Inflammatory macrophage treated with lipopolysaccharide for 4 hours (primary cell): ENCODE data around the gene ZBTB38.

ENCODE experiments used
- DNase-seq: peaks from one replicate; pipeline ENCODE4 v3.0.0-alpha.2; 2020

Gene ZBTB38

DNA sequence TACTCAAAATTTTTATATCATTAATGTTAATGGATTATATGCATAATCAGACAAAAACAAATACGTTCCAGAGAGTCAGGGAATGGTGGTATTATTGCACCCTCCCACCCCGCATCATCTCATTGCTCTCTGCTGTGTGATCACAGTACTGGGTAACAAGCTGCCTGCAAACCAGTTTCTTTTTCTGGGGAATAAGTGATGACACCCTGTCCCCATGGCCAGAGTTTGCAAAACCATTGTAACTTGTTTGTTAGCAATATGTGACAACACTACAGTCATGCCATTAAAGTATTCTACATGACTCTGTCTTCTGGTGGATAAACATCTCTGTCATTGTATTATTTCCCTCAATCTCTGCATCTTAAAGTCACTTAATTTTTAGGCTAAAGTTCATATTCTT, 39.5 kb downstream of the ZBTB38 start:
- DNase-seq: peak; percentile 64

DNA sequence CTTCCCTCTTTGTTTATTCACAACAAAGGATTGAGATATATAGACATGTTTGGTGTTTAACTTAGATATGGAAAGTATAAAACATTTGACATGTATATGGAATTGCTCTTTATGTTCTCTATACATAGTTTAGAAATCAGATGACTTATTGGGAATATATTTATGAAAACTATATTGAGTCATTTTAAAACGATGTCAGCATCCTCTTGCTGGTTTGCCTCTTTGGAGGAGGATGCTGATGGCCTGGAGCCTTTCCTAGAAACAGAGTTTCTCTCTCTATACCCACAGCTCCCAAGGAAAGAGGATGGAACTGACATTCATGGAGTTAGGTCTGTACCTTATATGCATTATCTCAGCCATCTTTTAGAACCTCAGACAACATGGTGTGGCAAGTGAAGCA, 40.3 kb downstream of the ZBTB38 start:
- DNase-seq: no peak

DNA sequence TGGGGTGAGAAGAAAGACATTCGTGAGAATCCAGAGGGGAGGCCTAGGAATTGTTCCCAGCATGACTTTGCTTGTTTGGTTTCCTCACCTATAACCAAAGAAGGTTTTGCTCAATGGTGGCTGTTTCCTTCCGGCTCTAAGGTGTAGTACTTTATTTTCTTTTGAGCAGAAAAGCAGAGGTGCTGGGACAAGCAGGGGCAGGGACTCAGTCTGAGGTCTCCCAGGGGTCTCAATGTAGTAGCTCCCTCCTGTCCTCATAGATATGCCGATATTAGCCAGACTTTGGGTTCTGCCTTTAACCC, 41.6 kb downstream of the ZBTB38 start:
- no peak for DNase-seq

DNA sequence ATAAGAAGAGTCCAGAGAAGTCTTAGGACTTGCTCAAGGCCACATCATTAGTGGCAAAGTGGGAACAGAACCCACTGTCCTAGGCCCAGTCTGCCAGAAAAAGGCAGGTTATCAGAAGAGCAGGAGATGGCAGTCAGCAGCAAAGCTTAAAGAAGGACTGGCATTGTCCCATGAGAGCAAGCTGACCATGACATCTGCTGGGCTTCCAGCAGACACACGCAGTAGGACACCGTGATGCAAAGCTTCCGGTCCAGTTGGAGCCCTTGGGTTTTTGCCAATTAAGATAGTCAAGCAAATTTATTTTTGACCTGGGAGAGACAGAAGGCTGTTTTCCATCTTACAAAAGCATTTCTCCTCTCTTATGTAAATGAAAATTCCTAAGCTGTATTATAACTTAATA, 42.1 kb downstream of the ZBTB38 start:
- DNase-seq: no peak

DNA sequence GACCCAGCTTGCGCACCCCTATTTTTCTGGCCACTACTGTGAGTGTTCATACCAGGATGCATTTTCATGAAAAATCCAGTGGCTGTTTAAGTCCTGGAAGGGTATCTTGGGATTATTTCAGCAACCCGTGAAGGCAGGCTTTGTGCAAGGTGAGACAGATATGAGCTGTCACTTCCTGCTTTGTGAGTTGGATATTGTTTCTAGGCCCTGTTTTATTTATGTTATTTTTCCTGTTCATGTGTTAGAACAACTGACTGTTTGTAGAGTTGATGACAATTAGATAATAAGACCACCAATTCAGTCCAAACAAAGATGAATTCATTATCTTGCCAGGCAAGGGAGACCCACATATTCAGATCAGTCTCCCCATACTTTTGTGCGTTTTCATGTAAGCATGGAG, 42.5 kb downstream of the ZBTB38 start:
- no peak for DNase-seq

DNA sequence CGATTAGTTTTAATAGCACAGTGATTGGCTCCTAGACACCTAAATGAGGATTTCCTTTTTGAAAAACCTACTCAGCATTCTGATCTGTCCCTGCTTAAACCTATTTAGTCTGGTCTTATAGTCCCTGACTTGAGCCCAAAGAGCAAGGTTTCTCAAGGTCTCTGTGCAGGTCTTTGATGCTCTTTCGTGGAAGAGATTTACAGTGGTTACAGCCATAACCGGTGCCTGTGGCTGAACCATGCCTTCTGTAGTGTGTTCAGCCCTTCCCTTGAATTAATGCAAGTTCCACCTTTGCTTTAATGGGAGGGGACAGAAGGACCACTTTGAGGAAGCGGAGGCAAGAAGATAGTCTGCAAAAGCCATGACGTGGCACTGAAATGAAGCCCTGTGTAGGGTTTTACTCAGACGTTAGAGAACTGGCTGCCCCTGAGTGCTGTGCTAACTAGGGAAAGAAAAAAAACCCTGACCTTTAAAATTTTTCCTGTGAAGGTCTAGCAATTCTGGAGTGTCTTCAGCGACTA, 43.0 kb downstream of the ZBTB38 start:
- DNase-seq: peak; percentile 76

DNA sequence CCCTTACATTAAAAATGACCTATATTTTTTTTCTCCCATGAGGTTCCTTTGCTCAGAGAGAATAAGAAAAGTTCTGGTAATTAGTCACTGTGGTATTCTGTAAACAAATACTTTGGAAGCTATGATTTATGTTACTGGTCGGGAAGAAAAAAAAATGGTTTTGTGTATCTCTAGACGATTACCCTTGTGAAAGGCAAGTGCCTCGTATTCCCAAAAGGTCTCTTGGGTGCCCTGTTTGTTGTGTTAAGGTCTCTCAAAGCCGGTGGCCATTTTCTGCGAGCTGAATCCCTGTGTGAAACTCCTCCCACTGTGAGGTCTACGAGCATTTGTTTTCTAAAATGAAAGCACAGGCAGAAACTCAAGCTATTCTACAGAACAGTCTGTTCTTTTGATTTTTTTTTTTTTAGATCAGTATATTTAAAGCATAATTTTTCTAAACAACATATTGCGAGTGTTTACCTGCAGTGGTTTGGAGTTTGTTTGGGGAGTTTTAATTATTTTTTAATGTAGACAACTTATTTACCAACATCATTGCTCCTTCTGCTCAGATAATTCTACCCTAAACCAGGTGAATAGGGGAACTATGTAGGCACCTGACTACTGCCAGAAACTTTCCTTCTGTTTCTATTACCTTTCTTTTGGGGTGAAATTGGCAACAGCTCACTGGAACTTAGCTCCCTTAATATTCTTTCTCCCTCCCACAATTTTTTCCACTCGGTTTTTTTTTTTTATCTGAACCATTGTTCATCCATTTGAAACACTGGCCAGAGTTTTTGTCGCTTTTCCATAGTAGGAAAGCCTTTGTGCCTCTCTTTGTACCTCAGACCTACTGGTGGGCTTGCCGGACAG, 44.0 kb downstream of the ZBTB38 start:
- peak; percentile 75 for DNase-seq

DNA sequence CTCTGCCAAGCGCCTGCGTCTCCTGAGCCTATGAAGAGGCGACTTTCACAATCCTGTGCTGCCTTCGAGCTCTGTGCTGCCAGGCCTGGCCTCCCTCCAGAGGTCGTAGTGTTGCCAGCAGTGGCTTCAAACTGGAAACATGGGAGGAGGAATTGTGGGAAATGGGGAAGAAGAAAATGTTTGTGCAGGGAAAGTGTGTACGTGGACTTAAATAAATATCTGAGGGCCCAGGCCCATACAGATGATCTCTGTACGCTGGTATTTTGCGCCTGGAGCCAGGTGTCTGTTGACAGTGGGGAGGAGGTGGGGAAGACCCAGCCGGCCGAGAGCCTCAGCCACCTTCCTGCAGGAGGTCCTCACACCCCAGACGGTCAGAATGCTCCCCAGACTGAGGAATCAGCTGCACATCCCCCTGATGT, 44.6 kb downstream of the ZBTB38 start:
- no peak for DNase-seq

DNA sequence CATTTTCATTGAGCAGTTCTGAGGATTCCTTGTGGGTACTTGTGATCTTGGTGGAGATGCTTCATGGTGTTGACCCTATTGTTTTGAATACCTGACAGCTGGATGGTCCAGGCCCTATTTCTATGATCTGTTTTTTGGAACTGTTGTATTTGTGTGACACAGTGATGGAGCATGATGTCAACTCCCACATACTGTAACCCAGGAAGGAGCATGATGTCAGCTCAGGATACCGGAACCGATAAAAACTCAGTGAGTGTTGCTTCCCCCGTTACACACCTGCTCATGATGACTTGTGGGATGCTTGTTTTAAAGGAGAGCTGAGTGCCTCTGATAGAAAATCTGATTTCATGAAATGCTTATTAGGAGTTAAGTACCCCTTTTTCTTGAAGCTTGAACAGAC, 45.1 kb downstream of the ZBTB38 start:
- DNase-seq: no peak

DNA sequence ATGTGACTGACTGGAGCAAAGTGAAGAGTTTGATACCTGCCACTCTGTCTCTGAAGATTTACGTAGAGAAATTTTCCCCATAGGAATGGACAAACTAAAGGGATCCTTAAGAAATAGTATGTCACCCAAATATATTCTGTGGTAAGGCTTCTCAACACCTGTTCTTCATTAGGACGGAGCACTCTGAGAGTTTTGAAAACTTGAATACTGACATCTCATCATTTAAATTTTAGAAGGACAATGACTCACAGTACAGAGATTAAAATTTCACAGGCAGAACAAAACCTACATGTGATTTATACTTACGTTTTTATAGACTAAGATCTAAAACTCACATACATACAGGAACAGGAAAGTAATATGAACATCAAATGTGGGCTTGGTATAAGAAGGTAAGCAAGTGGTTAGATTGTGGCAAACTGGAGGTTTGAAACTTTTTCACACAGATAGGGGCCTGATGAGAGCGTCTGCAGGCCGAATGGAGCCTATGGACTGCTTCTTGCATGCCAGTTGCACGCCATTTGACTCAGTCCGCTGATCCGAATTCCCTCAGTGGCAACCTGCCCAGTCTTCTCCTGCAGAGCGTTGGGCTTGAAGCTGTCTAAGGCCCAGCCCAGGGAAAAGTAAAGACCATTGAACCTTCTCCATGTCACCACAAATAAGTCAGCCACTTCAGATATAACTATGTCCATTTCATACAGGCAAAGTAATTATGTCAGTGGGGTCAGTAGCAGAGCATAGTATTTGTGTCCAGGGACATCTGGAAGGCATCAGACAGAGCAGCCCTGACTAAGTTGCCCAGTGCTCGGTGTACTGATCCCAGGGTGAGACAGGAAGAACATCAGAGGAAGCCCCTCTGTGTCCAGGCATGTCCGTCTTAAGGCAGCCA, 45.7 kb downstream of the ZBTB38 start:
- DNase-seq: no peak

DNA sequence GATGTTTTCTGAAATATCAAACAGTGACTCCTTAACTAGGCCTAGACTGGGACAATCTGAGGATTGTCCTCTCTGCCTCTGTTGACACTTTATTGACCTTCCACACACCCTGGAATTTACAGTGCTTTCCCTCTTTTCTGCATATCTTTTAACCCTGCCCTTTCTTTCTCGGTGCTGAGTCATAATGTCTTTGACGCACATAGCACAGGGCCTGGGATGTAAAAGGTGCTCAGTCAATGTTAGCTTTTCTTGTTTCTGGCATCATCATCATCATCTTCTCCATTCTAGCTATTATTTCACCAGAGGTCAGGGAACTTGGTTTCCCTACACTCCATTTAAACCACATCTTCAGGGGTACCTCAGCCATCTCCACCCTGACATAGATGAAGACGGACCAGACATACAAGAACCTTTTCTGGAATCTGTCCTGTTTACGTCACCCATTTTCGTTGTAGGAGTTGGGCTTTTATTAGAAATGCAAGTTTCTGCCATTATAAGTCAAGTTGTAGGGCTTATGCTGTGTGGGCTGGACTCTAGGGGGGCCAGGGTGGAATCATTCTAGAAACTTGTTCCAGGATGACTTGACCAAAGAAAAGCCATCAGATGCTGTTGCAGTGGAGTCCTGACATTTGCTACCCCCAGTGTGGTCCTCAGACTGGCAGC, 46.6 kb downstream of the ZBTB38 start:
- DNase-seq: no peak

DNA sequence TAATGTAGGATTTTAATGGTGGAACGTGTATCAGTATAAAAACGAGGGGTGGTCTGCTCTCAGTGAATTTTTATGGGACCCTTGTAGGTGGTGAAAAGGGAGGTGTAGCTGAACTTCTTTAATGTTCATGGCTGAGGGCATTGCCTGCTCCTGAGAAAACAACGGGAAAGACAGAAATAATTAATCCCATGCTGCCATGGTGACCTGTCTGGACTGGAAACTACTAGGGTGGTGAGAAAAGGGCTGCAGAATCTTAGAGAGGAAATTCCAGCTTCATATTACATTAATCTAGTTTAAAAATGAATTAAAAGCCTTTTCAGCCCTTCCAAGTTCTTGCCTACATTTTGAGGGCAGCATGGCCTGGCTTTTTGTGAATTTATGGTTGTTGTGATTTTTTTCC, 47.6 kb downstream of the ZBTB38 start:
- DNase-seq: no peak
